ENCODE results near the gene CD300LD.

DNA sequence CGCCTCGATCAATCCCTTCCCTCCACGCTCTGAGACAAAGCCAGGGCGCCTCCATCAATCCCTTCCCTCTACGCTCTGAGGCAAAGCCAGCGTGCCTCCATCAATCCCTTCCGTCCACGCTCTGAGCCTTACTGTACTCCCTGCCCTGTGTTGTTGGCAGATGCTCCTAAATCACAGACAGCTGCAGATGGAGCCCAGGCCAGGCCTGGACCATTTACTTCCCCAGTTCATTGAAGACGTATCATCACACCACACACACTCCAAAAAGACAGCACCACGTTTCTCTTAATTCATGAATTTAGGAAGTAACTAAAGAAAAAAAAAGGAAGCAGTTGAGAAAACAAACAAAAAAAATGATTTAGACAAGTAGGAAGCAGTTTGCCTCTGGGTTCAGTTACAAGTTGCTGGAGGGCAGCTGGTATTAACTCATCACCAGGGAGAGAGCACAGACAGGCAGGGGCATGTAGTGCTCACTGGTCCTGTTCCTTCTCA lies 7.4 kb upstream of the CD300LD start:
- TF ChIP-seq, protein P1, sequence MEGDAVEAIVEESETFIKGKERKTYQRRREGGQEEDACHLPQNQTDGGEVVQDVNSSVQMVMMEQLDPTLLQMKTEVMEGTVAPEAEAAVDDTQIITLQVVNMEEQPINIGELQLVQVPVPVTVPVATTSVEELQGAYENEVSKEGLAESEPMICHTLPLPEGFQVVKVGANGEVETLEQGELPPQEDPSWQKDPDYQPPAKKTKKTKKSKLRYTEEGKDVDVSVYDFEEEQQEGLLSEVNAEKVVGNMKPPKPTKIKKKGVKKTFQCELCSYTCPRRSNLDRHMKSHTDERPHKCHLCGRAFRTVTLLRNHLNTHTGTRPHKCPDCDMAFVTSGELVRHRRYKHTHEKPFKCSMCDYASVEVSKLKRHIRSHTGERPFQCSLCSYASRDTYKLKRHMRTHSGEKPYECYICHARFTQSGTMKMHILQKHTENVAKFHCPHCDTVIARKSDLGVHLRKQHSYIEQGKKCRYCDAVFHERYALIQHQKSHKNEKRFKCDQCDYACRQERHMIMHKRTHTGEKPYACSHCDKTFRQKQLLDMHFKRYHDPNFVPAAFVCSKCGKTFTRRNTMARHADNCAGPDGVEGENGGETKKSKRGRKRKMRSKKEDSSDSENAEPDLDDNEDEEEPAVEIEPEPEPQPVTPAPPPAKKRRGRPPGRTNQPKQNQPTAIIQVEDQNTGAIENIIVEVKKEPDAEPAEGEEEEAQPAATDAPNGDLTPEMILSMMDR (conservative IDR thresholded peaks at IDR 0.05; ENCODE audit: low read length), result no peak
- no peak for TF ChIP-seq EZH2phosphoT487 (IDR thresholded peaks at IDR 0.05; ENCODE audit: borderline replicate concordance, low read depth, low read length)

Measured in OCI-LY7 (cell line).